ENCODE data around the gene OXSR1.

OXSR1 gene

DNA sequence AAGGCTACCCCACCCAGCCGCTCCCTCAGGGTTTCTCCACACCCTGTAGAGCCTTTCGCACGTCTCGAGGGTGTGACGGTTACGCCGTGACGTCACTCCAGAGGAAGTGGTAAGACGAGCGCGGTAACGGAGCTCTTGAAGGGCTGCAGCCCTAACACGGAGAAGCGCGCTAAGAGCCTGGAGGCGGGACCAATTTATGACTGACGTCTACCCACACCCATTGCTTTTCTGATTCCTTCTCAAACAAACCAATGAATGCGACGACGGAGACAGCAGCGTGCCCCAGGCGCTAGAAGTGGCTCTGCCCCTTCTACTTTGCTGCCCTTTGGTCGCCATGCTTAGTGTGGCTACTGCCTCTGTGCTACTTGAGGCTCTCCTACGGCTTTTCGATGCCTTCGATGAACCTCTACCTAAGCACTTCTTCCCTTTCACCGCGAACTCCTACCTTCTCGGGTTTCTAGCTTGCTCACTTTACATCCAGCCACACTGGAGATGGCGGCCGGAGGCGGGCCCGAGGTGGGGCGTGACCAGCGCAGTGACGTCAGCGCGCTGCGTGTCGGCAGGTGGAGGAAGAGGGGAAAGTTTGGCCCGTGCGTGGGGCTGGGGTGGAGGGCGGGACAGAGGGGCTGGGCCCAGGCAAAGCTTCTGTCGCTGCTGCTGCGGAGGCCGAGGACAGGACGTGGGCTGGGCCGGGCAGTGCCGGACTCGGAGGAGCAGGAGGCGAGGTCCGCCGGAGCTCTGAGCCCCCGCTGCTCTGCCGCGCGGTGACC lies at the start of gene OXSR1:
TSS of gene OXSR1 (plus strand) at position 586 of the 770 bp plus-strand sequence. CDS start 340 bp downstream, outside the sequence.
- peak; percentile 97 for DNase-seq

DNA sequence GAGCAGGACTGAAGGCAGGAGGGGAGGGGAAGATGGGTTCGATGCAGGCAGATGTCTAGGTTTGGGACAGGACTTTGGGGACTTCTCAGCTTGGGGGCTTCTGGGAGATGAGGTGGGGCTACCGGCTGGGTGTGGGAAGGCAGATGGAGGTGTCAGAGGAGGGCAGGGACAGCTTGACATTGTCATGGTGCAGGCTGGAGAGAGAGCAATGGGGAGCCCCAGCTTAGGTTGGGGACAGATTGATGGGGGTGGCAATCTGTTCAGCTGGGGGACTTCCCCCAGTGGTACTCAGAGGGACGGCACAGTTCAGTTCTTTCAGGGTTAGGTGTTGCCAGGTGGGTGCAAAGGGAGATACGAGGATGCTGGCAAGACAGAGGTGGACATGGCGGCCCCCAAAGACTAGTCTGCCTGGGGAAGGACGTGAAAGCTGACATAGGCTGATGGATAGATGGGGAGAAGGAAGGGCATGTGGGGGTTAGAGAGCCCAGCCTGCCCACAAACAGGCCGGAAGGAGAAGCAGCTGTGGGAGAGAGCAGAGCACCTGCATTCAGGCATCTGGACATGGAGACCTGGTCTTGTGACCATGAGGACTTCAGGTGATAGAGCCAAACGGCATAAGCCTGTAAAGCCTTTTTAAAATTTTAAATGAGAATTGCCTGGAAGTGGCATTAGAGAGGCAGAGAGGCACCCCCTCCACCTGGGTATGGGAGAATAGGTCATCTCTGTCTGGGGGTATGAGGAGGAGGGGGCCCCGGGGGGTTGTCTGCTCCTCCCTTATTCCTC lies 49.5 kb upstream of the OXSR1 start:
- no peak for DNase-seq

GRCh38 chr3:38116471-38117162 lies 48.7 kb upstream of the OXSR1 start:
- no peak for DNase-seq

GRCh38 chr3:38117163-38117716 lies 48.1 kb upstream of the OXSR1 start:
- no peak for DNase-seq

DNA sequence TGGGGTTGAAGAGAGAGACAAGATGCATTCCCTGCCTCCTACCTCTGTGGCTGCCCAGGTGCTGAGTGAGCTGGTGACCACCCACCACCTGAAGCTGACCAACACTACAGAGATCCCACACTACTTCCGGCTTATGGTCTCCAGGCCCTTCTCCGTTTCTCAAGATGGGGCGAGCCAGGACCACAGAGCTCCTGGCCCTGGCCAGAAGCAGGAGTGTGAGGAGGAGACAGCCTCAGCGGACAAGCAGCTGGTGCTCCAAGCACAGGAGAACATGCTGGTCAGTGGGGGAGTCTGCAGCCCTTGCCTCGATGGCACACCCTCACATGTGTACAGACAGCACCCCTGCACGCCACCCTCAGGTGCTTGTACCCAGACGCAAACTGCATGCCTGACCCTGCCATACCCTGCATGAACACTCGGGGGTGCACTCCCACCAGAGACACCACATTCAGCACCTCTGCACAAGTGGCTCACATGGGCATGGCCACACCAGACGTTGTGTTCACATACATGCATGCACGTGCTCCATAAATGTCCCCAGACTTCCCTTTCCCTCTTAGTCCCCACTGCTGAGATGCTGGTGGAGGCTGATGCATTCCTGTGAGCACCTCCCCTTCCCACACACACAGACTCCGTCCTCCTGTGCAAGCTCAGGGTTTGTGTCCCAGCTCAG lies 47.5 kb upstream of the OXSR1 start:
- peak; percentile 1 for DNase-seq

DNA sequence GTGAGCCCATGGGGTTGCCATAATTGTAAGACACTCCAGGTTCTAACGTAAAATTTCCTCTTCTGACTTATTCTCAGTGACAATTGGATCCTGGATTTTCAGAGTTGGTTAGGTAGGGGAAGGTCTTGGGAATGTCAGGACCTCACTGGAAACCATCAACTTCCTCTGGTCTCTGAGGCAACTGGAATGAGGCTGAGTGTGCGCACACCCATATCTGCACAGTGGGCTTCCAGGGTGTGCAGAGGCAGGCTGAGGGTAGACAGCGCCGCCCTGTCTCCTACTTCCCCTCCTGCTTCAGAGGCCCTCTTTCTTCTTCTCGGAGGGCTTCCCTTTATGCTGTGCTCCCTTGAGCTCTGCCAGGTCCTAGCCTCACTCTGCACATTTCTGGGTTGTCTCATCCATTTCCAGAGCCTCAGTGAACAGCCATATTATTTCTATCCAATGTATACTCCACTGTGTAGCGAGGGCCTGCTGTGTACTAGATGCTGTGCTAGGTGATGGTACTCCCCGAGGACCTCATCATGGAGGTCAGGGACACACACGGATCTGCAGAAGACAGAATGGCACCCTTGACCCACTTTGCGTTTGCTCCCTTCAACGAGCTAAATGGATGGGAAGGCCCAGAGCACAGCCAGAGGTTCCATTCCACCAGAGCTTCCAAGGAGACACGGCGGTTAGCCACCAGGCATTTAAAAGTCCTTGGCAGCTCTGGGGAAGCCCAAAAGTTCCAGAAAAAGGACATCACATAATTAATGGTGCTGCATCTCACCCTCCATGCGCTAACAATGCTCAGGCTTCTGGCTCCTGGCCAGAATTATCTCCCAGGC lies 46.7 kb upstream of the OXSR1 start:
- no peak for DNase-seq

- DNase-seq, result no peak
Observed at GRCh38 chr3:38119248-38119544, 46.1 kb upstream of the OXSR1 start.

DNA sequence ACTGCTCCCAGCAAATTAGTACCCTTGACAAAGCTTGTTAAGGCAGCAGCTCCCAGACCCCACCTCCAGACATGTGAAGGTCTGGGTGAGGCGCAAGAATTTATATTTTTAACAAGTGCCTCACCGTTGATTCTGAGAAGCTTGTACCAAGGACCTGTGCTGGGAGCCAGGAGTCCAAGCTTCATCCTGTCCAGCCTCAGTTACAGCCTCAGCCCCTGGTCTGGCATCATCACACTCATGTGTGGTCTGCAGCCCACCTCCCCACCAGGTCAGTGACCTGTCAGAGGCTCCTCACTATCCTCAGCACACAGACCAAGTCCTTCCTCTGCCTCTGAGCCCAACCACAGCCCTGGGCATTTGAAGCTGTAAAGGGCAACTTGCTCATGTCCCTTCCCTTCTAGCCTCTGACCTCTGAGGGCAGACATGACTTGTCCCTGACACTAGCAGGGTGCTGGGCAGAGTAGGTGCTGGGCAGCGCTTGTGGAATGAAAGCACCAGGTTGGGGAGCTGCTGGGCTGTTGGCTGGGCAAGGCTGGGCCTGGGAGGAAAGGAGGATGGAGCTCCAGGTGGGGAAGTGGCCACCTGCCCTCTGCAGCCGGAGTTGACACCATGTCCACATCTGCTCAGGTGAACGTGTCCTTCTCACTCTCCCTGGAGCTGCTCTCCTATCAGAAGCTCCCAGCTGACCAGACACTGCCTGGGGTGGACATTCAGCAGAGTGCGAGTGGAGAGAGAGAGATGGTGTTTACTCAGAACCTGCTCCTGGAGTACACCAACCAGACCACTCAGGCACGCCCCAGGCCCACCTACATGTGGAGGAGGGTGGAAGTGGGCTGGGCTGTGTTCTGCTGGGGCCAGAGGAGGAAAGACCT lies 45.3 kb upstream of the OXSR1 start:
- DNase-seq, result no peak

- DNase-seq, result no peak
Observed at GRCh38 chr3:38120693-38121450, 44.5 kb upstream of the OXSR1 start.

DNA sequence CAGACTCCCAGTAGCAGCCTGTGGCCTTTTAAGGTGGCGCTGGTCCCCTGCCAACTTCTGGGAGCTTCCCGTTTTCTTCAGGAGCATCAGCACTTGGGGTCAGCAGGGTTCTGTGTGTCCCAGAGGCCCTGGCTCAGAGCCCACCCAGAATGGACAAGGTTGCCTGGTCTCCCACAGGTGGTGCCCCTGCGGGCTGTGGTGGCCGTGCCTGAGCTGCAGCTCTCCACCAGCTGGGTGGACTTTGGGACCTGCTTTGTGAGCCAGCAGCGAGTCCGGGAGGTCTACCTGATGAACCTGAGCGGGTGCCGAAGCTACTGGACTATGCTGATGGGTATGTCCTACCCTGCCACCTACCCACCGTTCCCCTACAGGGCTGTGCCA lies 43.9 kb upstream of the OXSR1 start:
- no peak for DNase-seq

DNA sequence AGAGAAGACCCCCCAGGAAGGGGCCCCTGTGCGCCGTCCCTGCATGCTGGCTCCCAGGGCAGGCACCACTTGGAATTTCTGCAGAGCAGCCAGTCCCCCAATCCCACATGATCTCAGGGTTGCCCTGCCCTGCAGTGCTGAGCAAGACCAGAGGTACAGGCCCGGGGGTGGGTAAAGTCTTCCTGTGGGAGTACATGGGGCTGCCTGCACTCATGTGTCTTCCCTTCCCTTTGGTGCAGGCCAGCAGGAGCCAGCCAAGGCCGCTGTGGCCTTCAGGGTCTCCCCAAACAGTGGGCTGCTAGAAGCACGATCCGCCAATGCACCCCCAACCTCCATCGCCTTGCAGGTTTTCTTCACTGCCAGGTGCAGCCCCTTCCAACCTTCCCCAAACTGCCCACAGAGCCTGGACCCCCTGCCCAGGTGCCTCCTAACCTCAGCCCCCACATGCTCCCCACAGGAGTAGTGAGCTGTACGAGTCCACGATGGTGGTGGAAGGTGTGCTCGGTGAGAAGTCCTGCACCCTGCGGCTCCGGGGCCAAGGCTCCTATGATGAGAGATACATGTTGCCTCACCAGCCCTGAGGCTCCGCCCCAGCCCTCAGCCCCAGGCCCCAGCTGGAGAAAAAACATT lies 43.4 kb upstream of the OXSR1 start:
- no peak for DNase-seq

DNA sequence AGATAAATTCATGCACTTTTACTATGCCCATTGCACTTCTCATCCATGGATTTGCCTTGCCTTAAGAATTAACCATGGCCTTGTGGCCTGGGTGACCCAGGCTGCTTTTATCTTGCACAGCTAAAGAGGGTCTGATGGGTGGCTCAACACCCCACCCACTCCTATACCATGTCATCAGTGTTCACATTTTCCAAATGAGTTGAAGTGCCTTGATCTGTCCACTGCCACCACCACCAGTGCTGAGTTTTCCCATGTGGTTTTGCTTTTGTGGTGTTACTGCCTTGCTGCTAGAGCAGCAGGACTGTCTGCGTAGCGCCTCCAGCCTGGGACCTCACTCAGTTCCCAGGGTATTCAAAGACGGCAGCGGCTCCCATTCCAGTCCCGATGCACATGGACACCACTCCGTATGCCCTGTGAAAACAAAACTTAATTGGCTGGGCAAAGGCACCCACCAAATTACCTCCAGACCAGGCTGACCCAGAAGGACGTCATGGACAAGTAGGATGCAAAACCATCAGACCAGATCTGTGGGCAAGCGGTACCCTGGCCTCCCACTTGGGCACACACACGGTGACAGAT lies 42.5 kb upstream of the OXSR1 start:
- no peak for DNase-seq

DNA sequence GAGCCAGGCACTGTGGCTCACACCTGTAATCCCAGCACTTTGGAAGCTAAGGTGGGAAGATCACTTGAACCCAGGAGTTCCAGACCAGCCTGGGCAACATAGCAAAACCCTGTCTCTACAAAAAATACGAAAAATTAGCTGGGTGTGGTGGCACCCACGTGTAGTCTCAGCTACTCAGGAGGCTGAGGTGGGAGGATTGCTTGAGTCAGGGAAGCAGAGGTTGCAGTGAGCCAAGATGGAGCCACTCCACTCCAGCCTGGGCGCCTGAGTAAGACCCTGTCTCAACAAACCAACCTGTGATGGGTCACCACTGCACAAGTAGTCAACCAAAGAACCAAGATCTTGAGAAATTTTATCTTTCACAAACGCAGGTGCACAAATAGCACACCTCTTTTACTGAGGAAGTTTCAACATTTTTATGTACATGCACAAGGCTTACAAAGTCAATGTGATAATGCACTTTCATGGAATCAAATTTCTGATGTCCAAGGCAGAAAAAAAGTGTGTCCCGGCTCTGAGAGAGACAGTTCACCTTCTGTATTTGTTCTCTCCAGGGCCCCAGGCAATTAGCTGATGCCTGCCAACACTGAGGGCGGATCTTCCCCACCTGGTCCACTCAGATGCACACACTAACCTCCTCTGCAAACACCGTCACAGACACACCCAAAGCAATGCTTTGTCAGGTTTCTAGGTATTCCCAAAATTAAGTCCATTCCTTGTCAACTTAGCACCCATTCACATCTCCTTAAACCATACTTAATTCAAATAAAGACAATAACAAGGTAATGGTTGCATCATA lies 40.8 kb upstream of the OXSR1 start:
- DNase-seq, result no peak

DNA sequence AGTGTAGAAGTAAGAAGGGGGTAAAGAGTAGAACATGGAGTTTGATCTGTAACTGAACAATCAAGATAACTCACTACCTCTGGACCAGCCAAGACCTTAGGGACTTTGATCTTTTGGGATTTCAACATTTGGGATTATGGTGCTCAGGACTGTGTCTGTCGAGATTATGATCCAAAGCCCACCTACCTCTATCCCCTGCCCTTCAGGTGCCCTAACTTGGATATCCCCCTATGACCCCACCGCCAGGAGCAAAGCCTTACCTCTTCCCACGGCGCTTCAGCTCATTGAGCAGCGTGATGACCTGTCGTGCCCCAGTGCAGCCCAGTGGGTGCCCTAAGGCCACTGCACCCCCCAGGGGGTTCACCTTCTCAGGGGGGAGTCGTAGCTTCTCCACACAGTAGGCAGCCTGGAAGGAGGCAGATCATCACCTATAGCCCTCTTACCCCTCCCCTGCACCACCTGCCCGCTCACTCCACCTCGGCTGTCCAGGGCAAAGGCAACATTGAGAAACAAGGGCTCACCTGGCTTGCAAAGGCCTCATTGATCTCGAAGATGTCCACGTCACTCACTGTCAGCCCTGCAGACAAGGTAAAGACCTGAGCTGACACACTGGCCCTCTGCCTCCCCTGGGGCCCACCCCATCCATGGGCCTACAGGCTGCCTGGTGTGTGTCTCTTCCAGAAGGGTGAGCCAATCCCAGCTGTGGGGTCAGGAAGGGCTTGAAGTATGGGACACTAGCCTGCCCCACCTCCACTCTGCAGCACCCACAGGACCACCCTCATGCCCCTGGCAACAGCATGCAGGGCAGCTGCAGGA lies 39.8 kb upstream of the OXSR1 start:
- DNase-seq, result no peak

- no peak for DNase-seq
Observed at GRCh38 chr3:38126121-38126892, 39.0 kb upstream of the OXSR1 start.

- no peak for DNase-seq
Observed at GRCh38 chr3:38127611-38128302, 37.6 kb upstream of the OXSR1 start.

Measured in NCI-H446 treated with DMSO at 0.1 percent for 48 hours (cell line).